Panc1 (cell line): ENCODE measurements around the gene DAZAP1. TPM values are rescaled to one million over a fixed set of nuclear protein-coding genes. Genes with fewer than 3 reads are reported as not detected.

Experiments used
- ATAC-seq: fragments of 200-7000 bp; cut with Tn5 transposase; 2 replicates; pipeline ENCODE4 v1.9.1; 2020; ENCODE audit warnings: mild to moderate bottlenecking, moderate library complexity
- BruUV-seq: library from RNA; stranded (reverse); fragments of 400-500 nt; replicated peaks from 2 replicates; lab custom pipeline; 2021; lab: Mats Ljungman, UMichigan
- CTCF ChIA-PET: fragments of 300-600 bp; sonication (Branson Sonifier 250); formaldehyde crosslinking; loops from one replicate; lab custom pipeline; 2022; ENCODE audit warnings: antibody characterized with exemption; lab: Charles Lee
- POLR2A ChIA-PET: fragments of 300-600 bp; sonication (Branson Sonifier 250); formaldehyde crosslinking; loops from one replicate; lab custom pipeline; 2022; ENCODE audit warnings: antibody characterized with exemption; lab: Charles Lee
- DNase-seq: peaks from one replicate; pipeline ENCODE4 v3.0.0-alpha.2; 2010; ENCODE audit warnings: low read depth, low spot score
- H3K27ac ChIP-seq: 2 replicates; pipeline ENCODE4 v1.5.1; 2011; ENCODE audit warnings: mild to moderate bottlenecking, low read length, inconsistent platforms
- H3K27me3 ChIP-seq: fragments of 200-500 bp; sonication (Bioruptor generic); 2 replicates; pipeline ENCODE4 v1.6.0; 2014; ENCODE audit warnings: low read length, inconsistent platforms; ENCODE audit not compliant: control insufficient read depth, insufficient read depth
- H3K36me3 ChIP-seq: fragments of 200-500 bp; sonication (Bioruptor generic); 2 replicates; pipeline ENCODE4 v1.5.1; 2014; ENCODE audit warnings: inconsistent platforms, mild to moderate bottlenecking, low read length, moderate library complexity; ENCODE audit not compliant: control insufficient read depth, insufficient read depth
- H3K4me1 ChIP-seq: 2 replicates; pipeline ENCODE4 v1.5.1; 2011; ENCODE audit warnings: inconsistent platforms, mild to moderate bottlenecking, low read length, moderate library complexity; ENCODE audit not compliant: control insufficient read depth, insufficient read depth
- H3K4me3 ChIP-seq, 2 experiments: 2 replicates each; pipeline ENCODE4 v1.5.1; 2011 to 2012; ENCODE audit warnings: low read depth in 2 of 2, low read length in 2 of 2, mild to moderate bottlenecking in 2 of 2, inconsistent platforms in 1 of 2, moderate library complexity in 1 of 2
- H3K9me3 ChIP-seq: fragments of 200-500 bp; sonication (Bioruptor generic); 2 replicates; pipeline ENCODE4 v1.5.1; 2014; ENCODE audit warnings: low read depth, mild to moderate bottlenecking, inconsistent platforms, low read length, moderate library complexity; ENCODE audit not compliant: control insufficient read depth, insufficient read depth
- CTCF ChIP-seq: fragments of 450-650 bp; IDR thresholded peaks from 2 replicates; pipeline ENCODE4 v1.5.1; 2017; ENCODE audit warnings: mild to moderate bottlenecking
- POLR2AphosphoS5 ChIP-seq: IDR thresholded peaks from 2 replicates; pipeline ENCODE4 v1.6.1; 2012; ENCODE audit warnings: mild to moderate bottlenecking, low read depth, low read length, moderate library complexity
- REST ChIP-seq, 2 experiments: IDR thresholded peaks; 2 replicates each; pipeline ENCODE4 v1.6.1; 2011 to 2012; ENCODE audit warnings: low read depth in 2 of 2, control low read depth in 1 of 2, low read length in 1 of 2, mild to moderate bottlenecking in 1 of 2, moderate library complexity in 1 of 2; ENCODE audit not compliant: insufficient read depth in 1 of 2
- SIN3A ChIP-seq: IDR thresholded peaks from 2 replicates; pipeline ENCODE4 v1.6.1; 2012; ENCODE audit warnings: low read depth, mild to moderate bottlenecking, low read length, moderate library complexity, borderline replicate concordance; ENCODE audit not compliant: insufficient read depth
- TCF7L2 ChIP-seq: IDR thresholded peaks from 2 replicates; pipeline ENCODE4 v1.6.1; 2011; ENCODE audit warnings: mild to moderate bottlenecking, low read depth, low read length, inconsistent platforms
- in situ Hi-C: cut with HindIII; loops from 2 replicates; pipeline ENCODE4 v1.10.0; 2016; ENCODE audit warnings: low sequenced_read_pairs, low pct_unique_long_range_greater_than_20kb
- intact Hi-C: fragments of 100-400 bp; cut with micrococcal nuclease; formaldehyde crosslinking; loops from one replicate; pipeline ENCODE4 v1.10.0; 2022; ENCODE audit not compliant: unreplicated experiment
- total RNA-seq: library from RNA; stranded (reverse); gene quantifications from one replicate; pipeline ENCODE4 v1.2.1, GENCODE V29; 2021; ENCODE audit not compliant: unreplicated experiment

Gene DAZAP1
- total RNA-seq, 1 experiment from 2014 or later: 195 TPM

- Histone ChIP-seq H3K27ac (no peak overlapping the region), H3K36me3 (peaks cover 3% of the 10 kb centered on the region; the same call in 1 of the 2 replicates), H3K27me3 (no peaks in the 10 kb centered on the region), H3K4me1 (peaks cover 24% of the 10 kb centered on the region), H3K4me3 (no peak overlapping the region), H3K9me3 (no peaks in the 10 kb centered on the region)
- no TSS peak for BruUV-seq
- ChIA-PET POLR2A (no interaction called here), CTCF (no interaction called here)
- in situ Hi-C loops: no loop called here
- intact Hi-C loops: no loop called here
- ATAC-seq (no peak), DNase-seq (no peak)
- TF ChIP-seq TCF7L2: no peak
- no peak for TF ChIP-seq REST (IDR thresholded peaks at IDR 0.05; ENCODE audit: insufficient read depth in 1 of 2, low read depth in 2 of 2, low read length in 1 of 2)
- TF ChIP-seq POLR2AphosphoS5: no peak
- no peak for TF ChIP-seq CTCF
Measured at GRCh38 chr19:1417145-1417544, 9.8 kb downstream of the DAZAP1 start.

- in situ Hi-C loops: no loop called here
- ATAC-seq: no peak
- ChIA-PET POLR2A (no interaction called here), CTCF (no interaction called here)
- H3K9me3 ChIP-seq: no peaks in the 10 kb centered on the region
- BruUV-seq: no TSS peak
- no peak for DNase-seq
- no peak for TF ChIP-seq REST (IDR thresholded peaks at IDR 0.05; ENCODE audit: insufficient read depth in 1 of 2, low read depth in 2 of 2, low read length in 1 of 2)
- no peak for TF ChIP-seq SIN3A
- no peak for TF ChIP-seq POLR2AphosphoS5
- TF ChIP-seq TCF7L2: no peak
- no peak for TF ChIP-seq CTCF
- peaks cover 24% of the 10 kb centered on the region for H3K4me1 ChIP-seq
- H3K36me3 ChIP-seq: peaks cover 3% of the 10 kb centered on the region; the same call in 1 of the 2 replicates
- no peak overlapping the region for H3K4me3 ChIP-seq
- H3K27me3 ChIP-seq: no peaks in the 10 kb centered on the region
- H3K27ac ChIP-seq: no peak overlapping the region
- intact Hi-C loops: no loop called here
Measured at GRCh38 chr19:1417681-1418495, 10.5 kb downstream of the DAZAP1 start.
